Measurements from ENCODE around the gene TENT4B. TPM values are rescaled to one million over a fixed set of nuclear protein-coding genes. Genes with fewer than 3 reads are reported as not detected.

The TENT4B gene
- total RNA-seq, 1 experiment from 2014 or later = 11.7 TPM

Small RNA genes lying within 50 kb of the gene (small RNA-seq; reads per million reads assigned to genes)
- gene RF00156 (not detected), gene RPL10P14 (not detected)

Other genes with a start within 250 kb of the TENT4B start
- 13.7 and 17.9 TPM in 2 replicates for gene CNEP1R1, start 128.1 kb upstream of the TENT4B start, total RNA-seq (2014; rRNA removed; shearing (Covaris generic))
- 24.5 and 27.0 TPM in 2 replicates for gene HEATR3, start 87.3 kb upstream of the TENT4B start, total RNA-seq (2014; rRNA removed; shearing (Covaris generic))
- gene ADCY7, start 113.2 kb downstream of the TENT4B start, total RNA-seq (2014; rRNA removed; shearing (Covaris generic)) = 38.8 and 53.7 TPM in 2 replicates
- gene BRD7, start 215.7 kb downstream of the TENT4B start, total RNA-seq (2014; rRNA removed; shearing (Covaris generic)) = 78.1 and 78.6 TPM in 2 replicates